K562 (cell line): ENCODE data around the gene WDR18. TPM values are rescaled to one million over a fixed set of nuclear protein-coding genes. Genes with fewer than 3 reads are reported as not detected.
A peak's percentile ranks its signal among the peaks of the same experiment; 100 is the strongest.

Source experiments
- BRCA1 ChIP-seq, 2 experiments: fragments of 450-650 bp in 1 of 2; sonication (generic) in 1 of 2; formaldehyde crosslinking in 1 of 2; IDR thresholded peaks; 2 replicates each; pipeline versions ENCODE4 v1.5.0 to v1.6.1; 2017 to 2020; ENCODE audit warnings: mild to moderate bottlenecking in 1 of 2, missing genetic modification reagents in 1 of 2
- CBFA2T2 ChIP-seq: fragments of 450-650 bp; conservative IDR thresholded peaks from 2 replicates; pipeline ENCODE4 v1.6.1; 2017; ENCODE audit warnings: mild to moderate bottlenecking
- CHCHD3 ChIP-seq: fragments of 250-450 bp; sonication (Bioruptor Pico); IDR thresholded peaks from 2 replicates; pipeline ENCODE4 v2.1.2; 2022; ENCODE audit warnings: mild to moderate bottlenecking
- HMG20A ChIP-seq: fragments of 450-650 bp; formaldehyde crosslinking; conservative IDR thresholded peaks from 2 replicates; pipeline ENCODE4 v1.4.0; 2020; ENCODE audit warnings: mild to moderate bottlenecking, mixed read lengths
- LEF1 ChIP-seq: fragments of 450-650 bp; IDR thresholded peaks from 2 replicates; pipeline ENCODE4 v1.6.1; 2016; ENCODE audit warnings: mild to moderate bottlenecking
- POLR2H ChIP-seq: IDR thresholded peaks from 2 replicates; pipeline ENCODE4 v1.6.1; 2016; ENCODE audit warnings: missing genetic modification characterization, low read depth, mild to moderate bottlenecking, control low read depth, missing compliant biosample characterization, moderate library complexity
- SRF ChIP-seq, 2 experiments: fragments of 250-450, 450-650 bp in 1 of 2; sonication (Bioruptor Pico) in 1 of 2; sonication (generic) in 1 of 2; formaldehyde crosslinking; IDR thresholded peaks; 2 replicates each; pipeline versions ENCODE4 v1.5.0 to v1.5.1; 2020 to 2022; ENCODE audit warnings: mild to moderate bottlenecking in 1 of 2, missing genetic modification reagents in 1 of 2
- SUPT5H ChIP-seq: fragments of 450-650 bp; IDR thresholded peaks from 2 replicates; pipeline ENCODE4 v1.6.1; 2016
- ZNF408 ChIP-seq: fragments of 250-450 bp; sonication (Bioruptor Pico); IDR thresholded peaks from 2 replicates; pipeline ENCODE4 v1.4.0; 2020; ENCODE audit warnings: low read depth, mild to moderate bottlenecking, moderate library complexity
- ZNF609 ChIP-seq: sonication (generic); formaldehyde crosslinking; IDR thresholded peaks from 2 replicates; pipeline ENCODE4 v1.8.1; 2023; ENCODE audit warnings: missing genetic modification reagents, mild to moderate bottlenecking, borderline replicate concordance
- polyA plus RNA-seq, 8 experiments: library from polyadenylated mRNA; depleted of rRNA in 4 of 8; stranded (reverse) in 5 of 8; unstranded in 3 of 8; fragments of >200 nt; fragmentation: Nextera tagmentation in 2 of 8; fragmentation: Illumina TruSeq in 1 of 8; extraction: Ambion mirVana in 2 of 8; extraction: Trizol in 1 of 8; gene quantifications; 2 replicates each; pipeline versions ENCODE4 v1.2.1 to v1.2.3, GENCODE V29; 2011 to 2014; ENCODE audit warnings: inconsistent platforms in 1 of 8, missing spikeins in 1 of 8
- total RNA-seq, 7 experiments: library from RNA; depleted of rRNA in 6 of 7; stranded (reverse); fragments of >200 nt in 6 of 7; fragmentation: Illumina TruSeq in 2 of 7; extraction: Trizol in 2 of 7; gene quantifications; 2 replicates each; pipeline versions ENCODE4 v1.2.1 to v1.2.3, GENCODE V29; 2011 to 2021; ENCODE audit warnings: low replicate concordance in 1 of 7
- TF ChIP-seq, protein P1 (sequence below), 2 experiments: IDR thresholded peaks; 2 replicates each; pipeline ENCODE4 v1.6.1; 2012; ENCODE audit warnings: improper control_type of control experiment in 2 of 2, low read depth in 2 of 2, low read length in 2 of 2, borderline replicate concordance in 1 of 2

WDR18 gene
- total and polyA plus RNA-seq, 9 of the 15 experiments (the other 6 are each of a cell fraction or from before 2014, with no cell fraction given): 0.65 to 181 (median 30.1) TPM

GRCh38 chr19:1008268-1009040 is 24.3 kb downstream of the WDR18 start (continued):
- TF ChIP-seq ZNF609 (CRISPR knock-in tag) (no peak), POLR2H (tag) (no peak), BRCA1 (IDR thresholded peaks at IDR 0.05) (no peak), BRCA1 (CRISPR knock-in tag; IDR thresholded peaks at IDR 0.05) (no peak), CHCHD3 (CRISPR knock-in tag) (no peak), HMG20A (CRISPR knock-in tag) (no peak), CBFA2T2 (no peak), LEF1 (no peak), SUPT5H (peak; percentile 38; the same call in 1 of the 2 replicates), ZNF408 (CRISPR knock-in tag) (no peak), SRF (CRISPR knock-in tag; IDR thresholded peaks at IDR 0.05) (no peak)
- TF ChIP-seq, protein P1, sequence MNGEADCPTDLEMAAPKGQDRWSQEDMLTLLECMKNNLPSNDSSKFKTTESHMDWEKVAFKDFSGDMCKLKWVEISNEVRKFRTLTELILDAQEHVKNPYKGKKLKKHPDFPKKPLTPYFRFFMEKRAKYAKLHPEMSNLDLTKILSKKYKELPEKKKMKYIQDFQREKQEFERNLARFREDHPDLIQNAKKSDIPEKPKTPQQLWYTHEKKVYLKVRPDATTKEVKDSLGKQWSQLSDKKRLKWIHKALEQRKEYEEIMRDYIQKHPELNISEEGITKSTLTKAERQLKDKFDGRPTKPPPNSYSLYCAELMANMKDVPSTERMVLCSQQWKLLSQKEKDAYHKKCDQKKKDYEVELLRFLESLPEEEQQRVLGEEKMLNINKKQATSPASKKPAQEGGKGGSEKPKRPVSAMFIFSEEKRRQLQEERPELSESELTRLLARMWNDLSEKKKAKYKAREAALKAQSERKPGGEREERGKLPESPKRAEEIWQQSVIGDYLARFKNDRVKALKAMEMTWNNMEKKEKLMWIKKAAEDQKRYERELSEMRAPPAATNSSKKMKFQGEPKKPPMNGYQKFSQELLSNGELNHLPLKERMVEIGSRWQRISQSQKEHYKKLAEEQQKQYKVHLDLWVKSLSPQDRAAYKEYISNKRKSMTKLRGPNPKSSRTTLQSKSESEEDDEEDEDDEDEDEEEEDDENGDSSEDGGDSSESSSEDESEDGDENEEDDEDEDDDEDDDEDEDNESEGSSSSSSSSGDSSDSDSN (IDR thresholded peaks at IDR 0.05; ENCODE audit: borderline replicate concordance in 1 of 2, low read depth in 2 of 2, low read length in 2 of 2): no peak
- TF ChIP-seq, all 486 proteins: peak for 6
